GM20000 (cell line): ENCODE measurements around the gene LHPP.

Experiments used
- DNase-seq: peaks from one replicate; pipeline ENCODE4 v3.0.0; 2012; ENCODE audit warnings: low spot score
- CTCF ChIP-seq: IDR thresholded peaks from 2 replicates; pipeline ENCODE4 v1.5.1; 2012; ENCODE audit warnings: mild to moderate bottlenecking, control low read depth; ENCODE audit errors: extremely low read depth, missing control alignments

Gene LHPP

GRCh38 chr10:124564881-124565280 is 103.3 kb downstream of the LHPP start:
- TF ChIP-seq CTCF, result no peak
- no peak for DNase-seq

- no peak for DNase-seq
- TF ChIP-seq CTCF, result peak; percentile 49
These were observed 104.1 kb downstream of the LHPP start for GRCh38 chr10:124565565-124566221.

GRCh38 chr10:124566222-124566888 is 104.7 kb downstream of the LHPP start:
- DNase-seq, result no peak
- TF ChIP-seq CTCF, result no peak

- no peak for DNase-seq
- no peak for TF ChIP-seq CTCF
These were observed 105.6 kb downstream of the LHPP start for GRCh38 chr10:124566981-124567835.

GRCh38 chr10:124568339-124568738 is 106.7 kb downstream of the LHPP start:
- TF ChIP-seq CTCF, result no peak
- no peak for DNase-seq

GRCh38 chr10:124568848-124569622 is 107.4 kb downstream of the LHPP start:
- DNase-seq, result no peak
- TF ChIP-seq CTCF, result no peak
